HepG2 (cell line): ENCODE measurements around the gene SELENOI. TPM values are rescaled to one million over a fixed set of nuclear protein-coding genes. Genes with fewer than 3 reads are reported as not detected.

Experiments
- ATAC-seq: fragments of 200-7000 bp; cut with Tn5 transposase; 3 replicates; pipeline ENCODE4 v1.9.1; 2020; ENCODE audit warnings: mild to moderate bottlenecking, moderate library complexity
- BruUV-seq: library from RNA; stranded (reverse); fragments of 400-500 nt; replicated peaks from 2 replicates; lab custom pipeline; 2021; lab: Mats Ljungman, UMichigan
- CTCF ChIA-PET: fragments of 300-600 bp; formaldehyde crosslinking; extraction: SDS; loops from one replicate; lab custom pipeline; 2021; ENCODE audit warnings: low total read pairs, inconsistent platforms, low intra/inter-chr PET ratio; lab: Yijun Ruan, JAX
- POLR2A ChIA-PET: fragments of 350-600 bp; sonication (Branson Sonifier 250); formaldehyde crosslinking; loops from one replicate; lab custom pipeline; 2020; ENCODE audit warnings: antibody characterized with exemption, inconsistent platforms; lab: Yijun Ruan, JAX
- DNase-seq: peaks from one replicate; pipeline ENCODE4 v3.0.0-alpha.2; 2015; ENCODE audit warnings: low spot score
- FAIRE-seq: peaks from 3 replicates; lab custom pipeline; 2011; peaks lifted over from hg19 to GRCh38; lab: Jason Lieb, UNC
- H2AFZ ChIP-seq: one replicate; pipeline ENCODE4 v1.6.1; 2011; ENCODE audit warnings: low read length, inconsistent platforms
- H3K27ac ChIP-seq: fragments of 300-600 bp; 3 replicates; pipeline ENCODE4 v1.8.0; 2011; ENCODE audit warnings: mixed run types, mild to moderate bottlenecking, mixed read lengths, low read length, inconsistent platforms; ENCODE audit not compliant: insufficient read depth; ENCODE audit errors: extremely low read length
- H3K27me3 ChIP-seq, 2 experiments: fragments of 200-600 bp in 1 of 2; 2 replicates in 1 of 2; 3 replicates in 1 of 2; pipeline versions ENCODE4 v1.6.0 to v1.8.0; 2011; ENCODE audit warnings: low read length in 2 of 2, mild to moderate bottlenecking in 2 of 2, moderate library complexity in 2 of 2, inconsistent platforms in 1 of 2; ENCODE audit not compliant: insufficient read depth in 2 of 2, control insufficient read depth in 1 of 2
- H3K36me3 ChIP-seq, 2 experiments: fragments of 200-600 bp in 1 of 2; replicated peaks in 1 of 2; 2 replicates in 1 of 2; 3 replicates in 1 of 2; pipeline versions ENCODE4 v1.5.1 to v1.8.0; 2011; ENCODE audit warnings: low read length in 2 of 2, inconsistent platforms in 1 of 2; ENCODE audit not compliant: insufficient read depth in 2 of 2, control insufficient read depth in 1 of 2
- H3K4me1 ChIP-seq: 2 replicates; pipeline ENCODE4 v1.5.1; 2012; ENCODE audit warnings: low read length, inconsistent platforms; ENCODE audit not compliant: insufficient read depth
- H3K4me2 ChIP-seq: 2 replicates; pipeline ENCODE4 v1.6.0; 2011; ENCODE audit warnings: low read depth, low read length, inconsistent platforms
- H3K4me3 ChIP-seq, 3 experiments: fragments of 200-600 bp in 1 of 3; sonication (generic), shearing (Covaris generic) in 1 of 3; replicated peaks in 1 of 3; 2 replicates each; pipeline ENCODE4 v1.5.1; 2011 to 2016; ENCODE audit warnings: low read length in 3 of 3, inconsistent platforms in 2 of 3, low read depth in 2 of 3, mild to moderate bottlenecking in 2 of 3, control low read depth in 1 of 3, mixed read lengths in 1 of 3; ENCODE audit not compliant: insufficient read depth in 1 of 3
- H3K79me2 ChIP-seq: one replicate; pipeline ENCODE4 v1.6.1; 2011; ENCODE audit warnings: low read length, inconsistent platforms; ENCODE audit not compliant: insufficient read depth
- H3K9ac ChIP-seq: 2 replicates; pipeline ENCODE4 v1.6.0; 2011; ENCODE audit warnings: mild to moderate bottlenecking, low read depth, low read length, inconsistent platforms; ENCODE audit not compliant: insufficient read depth
- H3K9me3 ChIP-seq: 2 replicates; pipeline ENCODE4 v1.5.1; 2012; ENCODE audit warnings: mild to moderate bottlenecking, low read length
- H4K20me1 ChIP-seq: 2 replicates; pipeline ENCODE4 v1.6.0; 2011; ENCODE audit warnings: inconsistent platforms, mild to moderate bottlenecking, low read length, moderate library complexity; ENCODE audit not compliant: insufficient read depth
- FOXK2 ChIP-seq: fragments of 450-650 bp; IDR thresholded peaks from 2 replicates; pipeline ENCODE4 v1.6.1; 2016
- GTF3A ChIP-seq: sonication (generic); formaldehyde crosslinking; conservative IDR thresholded peaks from 2 replicates; pipeline ENCODE4 v1.4.0; 2020; ENCODE audit warnings: mild to moderate bottlenecking, missing genetic modification reagents
- MAFF ChIP-seq: IDR thresholded peaks from 2 replicates; pipeline ENCODE4 v1.6.1; 2011; ENCODE audit warnings: low read depth, low read length, improper control_type of control experiment
- NFKBIZ ChIP-seq: IDR thresholded peaks from 2 replicates; pipeline ENCODE4 v1.6.1; 2018; ENCODE audit warnings: missing genetic modification reagents, missing compliant biosample characterization
- SMAD3 ChIP-seq: sonication (generic); formaldehyde crosslinking; IDR thresholded peaks from 2 replicates; pipeline ENCODE4 v1.4.0; 2020; ENCODE audit warnings: missing genetic modification reagents
- ZBTB7B ChIP-seq: sonication (generic); formaldehyde crosslinking; IDR thresholded peaks from 2 replicates; pipeline ENCODE4 v1.4.0; 2020; ENCODE audit warnings: missing genetic modification reagents
- ZMYM2 ChIP-seq: sonication (generic); formaldehyde crosslinking; IDR thresholded peaks from 2 replicates; pipeline ENCODE4 v1.8.0; 2022; ENCODE audit warnings: mild to moderate bottlenecking, missing genetic modification reagents
- ZNF230 ChIP-seq: sonication (generic); formaldehyde crosslinking; IDR thresholded peaks from 2 replicates; pipeline ENCODE4 v1.4.0; 2020; ENCODE audit warnings: mild to moderate bottlenecking, missing genetic modification reagents
- ZNF251 ChIP-seq: sonication (generic); formaldehyde crosslinking; IDR thresholded peaks from 2 replicates; pipeline ENCODE4 v1.9.0; 2021; ENCODE audit warnings: mild to moderate bottlenecking, missing genetic modification reagents
- ZNF547 ChIP-seq: sonication (generic); formaldehyde crosslinking; IDR thresholded peaks from 2 replicates; pipeline ENCODE4 v1.5.1; 2020; ENCODE audit warnings: mild to moderate bottlenecking, missing genetic modification reagents
- ZNF839 ChIP-seq: sonication (generic); formaldehyde crosslinking; IDR thresholded peaks from 2 replicates; pipeline ENCODE4 v1.4.0; 2020; ENCODE audit warnings: missing genetic modification reagents, mild to moderate bottlenecking, borderline replicate concordance
- WGBS: methylation state at CpG from one replicate; pipeline ENCODE4 v1.1.6; 2017; ENCODE audit warnings: low lambda C conversion rate; 5-methylcytosine and 5-hydroxymethylcytosine counted together
- in situ Hi-C: cut with HindIII; loops from 2 replicates; pipeline ENCODE4 v1.10.0; 2017; ENCODE audit warnings: low pct_unique_long_range_greater_than_20kb; ENCODE audit not compliant: extremely low pct_ligation_motif_present
- intact Hi-C: fragments of 100-400 bp; cut with micrococcal nuclease; formaldehyde crosslinking; loops from one replicate; pipeline ENCODE4 v1.10.0; 2022; ENCODE audit not compliant: unreplicated experiment
- polyA plus RNA-seq, 8 experiments: library from polyadenylated mRNA; depleted of rRNA in 3 of 8; stranded (reverse) in 7 of 8; unstranded in 1 of 8; fragments of >200 nt; fragmentation: Illumina TruSeq in 4 of 8; extraction: Trizol in 4 of 8; gene quantifications; 2 replicates each; pipeline versions ENCODE4 v1.2.1 to v1.2.3, GENCODE V29; 2011 to 2016; ENCODE audit warnings: low read depth in 4 of 8, missing spikeins in 1 of 8, mixed read lengths in 1 of 8; ENCODE audit not compliant: insufficient read depth in 1 of 8
- total RNA-seq, 5 experiments: library from RNA; depleted of rRNA; stranded (reverse); fragments of >200 nt; fragmentation: Illumina TruSeq; extraction: Trizol; gene quantifications; 2 replicates each; pipeline ENCODE4 v1.2.3, GENCODE V29; 2016; ENCODE audit warnings: low read depth in 1 of 5
- TF ChIP-seq, protein P1 (sequence below): sonication (generic); formaldehyde crosslinking; IDR thresholded peaks from 2 replicates; pipeline ENCODE4 v1.9.0; 2021; ENCODE audit warnings: missing genetic modification reagents, mild to moderate bottlenecking, borderline replicate concordance
- TF ChIP-seq, protein P2 (sequence below): sonication (generic); formaldehyde crosslinking; IDR thresholded peaks from 2 replicates; pipeline ENCODE4 v1.9.0; 2022; ENCODE audit warnings: missing genetic modification reagents, mild to moderate bottlenecking, borderline replicate concordance
- TF ChIP-seq, protein P3 (sequence below): sonication (generic); formaldehyde crosslinking; IDR thresholded peaks from 2 replicates; pipeline ENCODE4 v1.4.0; 2020; ENCODE audit warnings: missing genetic modification reagents, borderline replicate concordance

The SELENOI gene
- total and polyA plus RNA-seq, 2 of the 13 experiments (the other 11 are each of a cell fraction or from before 2014, with no cell fraction given) = 27.7 to 60.3 TPM

DNA sequence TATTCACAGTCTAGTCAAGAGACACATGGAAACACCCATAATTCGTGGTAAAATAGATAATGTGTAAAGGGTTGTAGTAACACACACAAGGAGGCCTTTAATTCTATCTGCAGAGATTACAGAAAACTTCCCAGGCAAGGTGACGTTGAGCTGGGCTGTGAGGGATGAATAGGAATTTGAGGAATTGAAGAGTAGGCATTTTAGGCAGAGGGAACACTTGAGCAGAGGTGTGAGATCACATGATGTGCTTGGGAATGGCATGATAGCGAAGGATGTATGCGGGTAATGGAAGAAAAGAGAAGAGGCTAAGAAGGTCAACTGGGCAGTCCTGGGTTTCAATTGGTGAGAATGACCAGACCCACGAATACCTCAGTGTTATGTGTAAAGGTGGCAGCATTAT, 76.0 kb downstream of the SELENOI start:
- no peak overlapping the region for H2AFZ ChIP-seq
- in situ Hi-C loops = no loop called here
- no peak overlapping the region for H3K27ac ChIP-seq
- TF ChIP-seq, protein P1, sequence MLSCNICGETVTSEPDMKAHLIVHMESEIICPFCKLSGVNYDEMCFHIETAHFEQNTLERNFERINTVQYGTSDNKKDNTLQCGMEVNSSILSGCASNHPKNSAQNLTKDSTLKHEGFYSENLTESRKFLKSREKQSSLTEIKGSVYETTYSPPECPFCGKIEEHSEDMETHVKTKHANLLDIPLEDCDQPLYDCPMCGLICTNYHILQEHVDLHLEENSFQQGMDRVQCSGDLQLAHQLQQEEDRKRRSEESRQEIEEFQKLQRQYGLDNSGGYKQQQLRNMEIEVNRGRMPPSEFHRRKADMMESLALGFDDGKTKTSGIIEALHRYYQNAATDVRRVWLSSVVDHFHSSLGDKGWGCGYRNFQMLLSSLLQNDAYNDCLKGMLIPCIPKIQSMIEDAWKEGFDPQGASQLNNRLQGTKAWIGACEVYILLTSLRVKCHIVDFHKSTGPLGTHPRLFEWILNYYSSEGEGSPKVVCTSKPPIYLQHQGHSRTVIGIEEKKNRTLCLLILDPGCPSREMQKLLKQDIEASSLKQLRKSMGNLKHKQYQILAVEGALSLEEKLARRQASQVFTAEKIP (CRISPR knock-in tag) = no peak
- TF ChIP-seq MAFF (0 out of 2 replicates have a peak, but pooled peaks have one; percentile 1), GTF3A (CRISPR knock-in tag) (no peak), SMAD3 (CRISPR knock-in tag) (no peak)
- ChIA-PET POLR2A (no interaction called here), CTCF (no interaction called here)
- H3K9me3 ChIP-seq = no peaks in the 10 kb centered on the region
- intact Hi-C loops = no loop called here
- H3K36me3 ChIP-seq = no peaks in the 10 kb centered on the region
- no peaks in the 10 kb centered on the region for H4K20me1 ChIP-seq
- FAIRE-seq (no peak), DNase-seq (no peak), ATAC-seq (no peak)
- H3K4me3 ChIP-seq = no peak overlapping the region
- WGBS = 57% methylated on average over 5 of the region's 5 CpGs
- no TSS peak for BruUV-seq
- H3K27me3 ChIP-seq = peaks cover 1 to 3% of the 10 kb centered on the region in 2 experiments; a peak in 1 of 5 replicates
- H3K4me1 ChIP-seq = no peaks in the 10 kb centered on the region
- no peak overlapping the region for H3K9ac ChIP-seq
- no peak overlapping the region for H3K4me2 ChIP-seq
- no peaks in the 10 kb centered on the region for H3K79me2 ChIP-seq

DNA sequence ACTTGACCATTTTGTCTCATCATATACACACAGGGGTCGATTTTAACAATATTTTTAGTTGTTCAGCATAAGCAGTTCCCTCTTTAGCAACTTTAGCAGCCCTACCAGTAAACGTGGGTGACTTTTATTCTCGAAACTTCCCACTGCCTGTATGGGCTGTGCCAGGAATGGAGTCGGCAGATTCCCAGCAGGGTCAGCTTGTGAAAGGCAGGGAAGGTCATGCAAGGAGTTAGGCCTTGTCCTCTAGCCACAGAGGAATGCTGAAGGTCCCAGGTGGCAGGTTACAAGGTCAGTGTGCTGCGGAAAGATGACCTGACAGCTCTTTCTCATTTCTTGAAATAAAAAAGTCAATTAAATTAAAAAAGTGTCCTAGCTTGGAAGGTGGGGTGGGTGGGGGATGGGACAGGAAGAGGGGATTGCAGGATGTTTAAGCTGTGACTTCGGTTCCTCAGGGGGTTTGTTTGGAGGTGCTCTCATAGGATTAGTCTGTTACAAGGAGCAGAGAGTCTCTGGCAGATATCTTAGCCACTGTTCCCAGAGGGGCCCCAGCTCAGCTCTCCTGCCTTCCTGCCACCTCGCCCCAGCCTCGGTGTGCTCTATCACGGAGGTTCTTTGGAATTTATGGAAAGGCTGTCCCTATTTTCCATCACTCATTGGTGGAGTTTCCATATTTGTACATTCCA, 77.1 kb downstream of the SELENOI start:
- FAIRE-seq = no peak
- Histone ChIP-seq H3K27me3 (peaks cover 1 to 3% of the 10 kb centered on the region in 2 experiments; a peak in 1 of 5 replicates), H3K4me3 (no peak overlapping the region), H3K9me3 (no peaks in the 10 kb centered on the region), H4K20me1 (no peaks in the 10 kb centered on the region), H2AFZ (no peak overlapping the region), H3K9ac (no peak overlapping the region), H3K36me3 (no peaks in the 10 kb centered on the region), H3K79me2 (no peaks in the 10 kb centered on the region), H3K4me1 (no peaks in the 10 kb centered on the region), H3K27ac (no peak overlapping the region), H3K4me2 (no peak overlapping the region)
- CTCF ChIA-PET = no interaction called here
- 0 out of 3 replicates have a peak, but pooled peaks have one; percentile 30 for ATAC-seq
- in situ Hi-C loops = no loop called here
- no peak for DNase-seq
- POLR2A ChIA-PET = interaction anchor here (1.3 kb wide), 1 partner anchor 9 kb away, joined by 3 read pairs; no protein-coding TSS in a partner anchor
- intact Hi-C loops = no loop called here
- 16% methylated on average over 9 of the region's 9 CpGs for WGBS
- no TSS peak for BruUV-seq
- TF ChIP-seq ZNF230 (no peak), ZBTB7B (no peak), ZNF251 (CRISPR knock-in tag) (no peak), ZNF839 (no peak), FOXK2 (no peak), ZMYM2 (no peak), ZNF547 (no peak), NFKBIZ (CRISPR knock-in tag) (no peak)
- TF ChIP-seq, protein P2, sequence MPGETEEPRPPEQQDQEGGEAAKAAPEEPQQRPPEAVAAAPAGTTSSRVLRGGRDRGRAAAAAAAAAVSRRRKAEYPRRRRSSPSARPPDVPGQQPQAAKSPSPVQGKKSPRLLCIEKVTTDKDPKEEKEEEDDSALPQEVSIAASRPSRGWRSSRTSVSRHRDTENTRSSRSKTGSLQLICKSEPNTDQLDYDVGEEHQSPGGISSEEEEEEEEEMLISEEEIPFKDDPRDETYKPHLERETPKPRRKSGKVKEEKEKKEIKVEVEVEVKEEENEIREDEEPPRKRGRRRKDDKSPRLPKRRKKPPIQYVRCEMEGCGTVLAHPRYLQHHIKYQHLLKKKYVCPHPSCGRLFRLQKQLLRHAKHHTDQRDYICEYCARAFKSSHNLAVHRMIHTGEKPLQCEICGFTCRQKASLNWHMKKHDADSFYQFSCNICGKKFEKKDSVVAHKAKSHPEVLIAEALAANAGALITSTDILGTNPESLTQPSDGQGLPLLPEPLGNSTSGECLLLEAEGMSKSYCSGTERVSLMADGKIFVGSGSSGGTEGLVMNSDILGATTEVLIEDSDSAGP (CRISPR knock-in tag) = no peak
- TF ChIP-seq, protein P3, sequence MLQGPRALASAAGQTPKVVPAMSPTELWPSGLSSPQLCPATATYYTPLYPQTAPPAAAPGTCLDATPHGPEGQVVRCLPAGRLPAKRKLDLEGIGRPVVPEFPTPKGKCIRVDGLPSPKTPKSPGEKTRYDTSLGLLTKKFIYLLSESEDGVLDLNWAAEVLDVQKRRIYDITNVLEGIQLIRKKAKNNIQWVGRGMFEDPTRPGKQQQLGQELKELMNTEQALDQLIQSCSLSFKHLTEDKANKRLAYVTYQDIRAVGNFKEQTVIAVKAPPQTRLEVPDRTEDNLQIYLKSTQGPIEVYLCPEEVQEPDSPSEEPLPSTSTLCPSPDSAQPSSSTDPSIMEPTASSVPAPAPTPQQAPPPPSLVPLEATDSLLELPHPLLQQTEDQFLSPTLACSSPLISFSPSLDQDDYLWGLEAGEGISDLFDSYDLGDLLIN (CRISPR knock-in tag) = no peak
